Measurements from ENCODE around the gene TIAM2.
"Not testable (repeated sequence)": the region's sequence is repeated elsewhere in the genome, so short reads cannot be mapped to it uniquely, and the experiment has no call there.

Gene TIAM2

GRCh38 chr6:155117785-155118184, 122.7 kb downstream of the TIAM2 start:
- TF ChIP-seq CTCF (conservative IDR thresholded peaks at IDR 0.05) = no peak

GRCh38 chr6:155119201-155119600, 124.1 kb downstream of the TIAM2 start:
- H3K27ac ChIP-seq = not testable (repeated sequence)

More at GRCh38 chr6:155117785-155118184, 122.7 kb downstream of the TIAM2 start:
- no peak overlapping the region for H3K27ac ChIP-seq

- H3K27ac ChIP-seq = no peak overlapping the region
Observed at GRCh38 chr6:155120034-155120433, 124.9 kb downstream of the TIAM2 start.

GRCh38 chr6:155121294-155121693, 126.2 kb downstream of the TIAM2 start:
- no peak overlapping the region for H3K27ac ChIP-seq

More at GRCh38 chr6:155120034-155120433, 124.9 kb downstream of the TIAM2 start:
- no peak for TF ChIP-seq CTCF (conservative IDR thresholded peaks at IDR 0.05)

GRCh38 chr6:155121699-155122098, 126.6 kb downstream of the TIAM2 start:
- H3K27ac ChIP-seq = no peak overlapping the region
- no peak for TF ChIP-seq CTCF (conservative IDR thresholded peaks at IDR 0.05)

More at GRCh38 chr6:155121294-155121693, 126.2 kb downstream of the TIAM2 start:
- no peak for TF ChIP-seq CTCF (conservative IDR thresholded peaks at IDR 0.05)

GRCh38 chr6:155122199-155122950, 127.3 kb downstream of the TIAM2 start:
- no peak overlapping the region for H3K27ac ChIP-seq
- TF ChIP-seq CTCF (conservative IDR thresholded peaks at IDR 0.05) = no peak

GRCh38 chr6:155123520-155123919, 128.4 kb downstream of the TIAM2 start:
- no peak for TF ChIP-seq CTCF (conservative IDR thresholded peaks at IDR 0.05)

GRCh38 chr6:155125906-155126305, 130.8 kb downstream of the TIAM2 start:
- no peak overlapping the region for H3K27ac ChIP-seq
- no peak for TF ChIP-seq CTCF (conservative IDR thresholded peaks at IDR 0.05)

More at GRCh38 chr6:155123520-155123919, 128.4 kb downstream of the TIAM2 start:
- no peak overlapping the region for H3K27ac ChIP-seq

Data from VCaP (cell line).